ENCODE results near the gene ACSF3.

The ACSF3 gene

GRCh38 chr16:89192186-89192955 lies 98.7 kb downstream of the ACSF3 start:
- DNase-seq, result peak; percentile 77

GRCh38 chr16:89192956-89193575 lies 99.4 kb downstream of the ACSF3 start:
- DNase-seq, result peak; percentile 65

DNA sequence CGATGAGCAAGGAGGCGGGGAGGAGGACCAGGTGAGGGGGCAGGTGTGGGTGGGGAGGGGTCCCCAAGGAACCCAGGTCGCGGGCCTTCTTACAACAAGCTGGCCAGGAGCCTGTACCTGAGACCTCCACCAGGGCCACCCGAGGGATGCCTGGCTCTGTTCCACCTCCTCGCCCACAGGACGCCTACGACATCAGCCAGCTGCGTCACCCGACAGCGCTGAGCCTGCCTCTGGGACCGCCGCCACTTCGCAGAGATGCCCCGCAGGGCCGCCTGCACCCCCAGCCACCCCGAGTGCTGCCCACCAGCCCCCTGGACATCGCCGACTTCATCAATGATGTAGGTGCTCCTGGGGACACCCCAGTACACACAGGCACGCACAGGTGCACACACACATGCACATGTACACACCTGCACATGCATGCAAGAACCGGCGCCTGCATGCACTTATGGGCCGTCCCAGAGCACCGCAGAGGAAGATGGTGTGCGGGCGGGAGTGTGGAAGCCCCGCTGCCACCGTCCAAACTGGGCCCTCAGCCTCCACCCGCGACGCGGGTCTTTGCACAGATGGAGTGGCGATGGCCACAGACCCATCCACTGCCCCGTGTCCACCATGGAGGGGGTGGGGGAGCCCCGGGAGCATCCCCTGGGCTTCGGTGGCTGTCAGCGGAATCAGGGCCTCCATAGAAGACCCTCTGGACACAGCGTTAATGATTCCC lies 100.1 kb downstream of the ACSF3 start:
- DNase-seq, result no peak

GRCh38 chr16:89194340-89195311 lies 101.0 kb downstream of the ACSF3 start:
- DNase-seq, result no peak

DNA sequence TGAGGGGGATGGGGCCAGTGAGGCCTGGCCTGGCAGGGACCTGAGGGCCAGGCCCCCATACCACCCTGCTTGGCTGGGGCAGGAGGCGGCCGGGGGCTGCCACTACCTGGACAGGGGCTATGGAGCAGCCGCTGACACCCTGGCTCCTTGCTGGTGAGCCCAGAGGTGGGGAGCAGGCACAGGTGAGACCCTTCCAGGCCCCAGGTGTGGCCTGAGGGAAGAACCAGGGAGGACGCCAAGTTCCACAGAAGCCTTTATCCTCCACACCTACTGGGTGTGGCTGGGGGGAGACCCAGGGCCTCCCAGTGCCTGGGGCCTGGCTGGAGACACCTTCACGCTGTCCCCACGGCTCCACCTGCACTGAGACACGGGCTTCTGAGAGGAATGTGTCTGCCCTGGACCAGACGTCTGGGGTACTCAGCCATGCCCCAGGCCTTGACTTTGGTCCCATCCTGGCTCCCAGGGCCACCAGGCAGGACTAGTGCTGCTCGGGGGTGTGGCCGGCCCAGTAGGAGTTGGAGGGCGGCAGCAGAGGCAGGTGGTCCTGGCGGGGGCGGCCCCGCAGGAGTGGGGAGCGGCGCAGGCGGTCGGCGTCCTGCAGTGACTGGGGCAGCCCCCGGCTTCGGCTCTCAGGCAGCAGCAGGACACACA lies 102.0 kb downstream of the ACSF3 start:
- DNase-seq, result no peak

DNA sequence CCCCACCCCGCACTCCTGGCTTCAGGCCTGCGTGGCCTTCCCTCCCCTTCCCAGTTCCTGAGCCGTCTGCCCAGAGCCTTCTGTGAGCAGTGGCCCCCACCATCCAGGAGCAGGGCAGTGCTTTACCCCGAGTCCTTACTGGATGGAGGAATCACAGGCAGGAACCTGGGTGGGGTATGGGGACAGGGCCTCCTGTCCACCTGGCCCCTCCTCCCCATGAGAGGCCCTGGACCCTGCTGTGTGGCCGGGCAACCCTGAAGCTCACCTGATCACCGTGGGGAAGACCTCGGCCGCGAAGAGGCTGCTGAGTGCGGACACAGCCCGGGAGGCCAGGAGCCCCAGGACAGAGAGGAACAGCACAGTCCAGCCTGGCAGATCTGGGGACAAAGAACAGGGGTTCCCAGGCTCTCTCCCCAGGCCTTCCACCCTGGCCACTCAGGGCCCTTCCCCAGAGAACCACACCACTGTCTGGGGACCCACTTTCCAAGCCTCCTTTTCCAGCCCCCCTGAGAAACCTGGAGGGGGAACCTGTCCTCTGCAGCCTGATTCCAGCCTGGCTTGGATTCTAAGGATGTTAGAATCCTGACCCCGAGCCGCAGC lies 103.5 kb downstream of the ACSF3 start:
- no peak for DNase-seq

DNA sequence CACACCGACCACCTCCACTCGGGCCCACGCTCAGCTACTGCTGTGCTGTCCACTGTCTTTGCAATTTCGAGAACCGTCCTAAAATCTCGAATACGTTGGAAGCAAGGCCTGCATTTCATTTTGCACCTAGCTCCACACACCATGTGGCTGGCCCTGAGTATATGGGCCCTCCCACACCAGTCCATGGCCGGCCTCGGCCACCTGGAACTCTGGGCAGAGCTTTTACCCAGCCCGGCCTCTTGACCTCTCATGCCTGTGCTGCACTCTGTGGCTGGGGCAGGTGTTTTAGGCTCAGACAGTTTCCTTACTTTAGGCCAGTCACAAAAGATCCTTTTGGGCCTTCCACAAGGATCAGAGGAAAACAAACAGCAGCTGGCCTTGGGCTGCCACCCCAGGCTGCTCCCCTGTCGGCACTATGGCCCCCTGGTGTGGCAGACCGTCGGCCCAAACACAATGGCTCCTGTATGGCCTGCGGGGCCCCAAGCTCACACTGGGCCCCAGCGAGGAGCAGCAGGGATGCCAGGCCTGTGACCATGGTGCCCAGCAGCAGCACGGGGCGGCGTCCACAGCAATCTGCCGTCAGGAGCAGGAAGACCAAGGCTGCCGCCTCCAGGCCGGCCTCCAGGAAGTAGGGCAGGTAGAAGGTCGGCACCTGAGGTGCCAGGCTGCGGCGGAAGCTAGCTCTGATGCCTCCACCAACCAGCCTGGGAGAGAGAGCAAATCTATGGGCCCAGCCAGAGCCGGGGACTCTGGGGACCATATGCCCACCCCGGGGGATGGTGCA lies 104.2 kb downstream of the ACSF3 start:
- DNase-seq, result no peak

- DNase-seq, result no peak
These were observed 105.0 kb downstream of the ACSF3 start for GRCh38 chr16:89198417-89199240.

DNA sequence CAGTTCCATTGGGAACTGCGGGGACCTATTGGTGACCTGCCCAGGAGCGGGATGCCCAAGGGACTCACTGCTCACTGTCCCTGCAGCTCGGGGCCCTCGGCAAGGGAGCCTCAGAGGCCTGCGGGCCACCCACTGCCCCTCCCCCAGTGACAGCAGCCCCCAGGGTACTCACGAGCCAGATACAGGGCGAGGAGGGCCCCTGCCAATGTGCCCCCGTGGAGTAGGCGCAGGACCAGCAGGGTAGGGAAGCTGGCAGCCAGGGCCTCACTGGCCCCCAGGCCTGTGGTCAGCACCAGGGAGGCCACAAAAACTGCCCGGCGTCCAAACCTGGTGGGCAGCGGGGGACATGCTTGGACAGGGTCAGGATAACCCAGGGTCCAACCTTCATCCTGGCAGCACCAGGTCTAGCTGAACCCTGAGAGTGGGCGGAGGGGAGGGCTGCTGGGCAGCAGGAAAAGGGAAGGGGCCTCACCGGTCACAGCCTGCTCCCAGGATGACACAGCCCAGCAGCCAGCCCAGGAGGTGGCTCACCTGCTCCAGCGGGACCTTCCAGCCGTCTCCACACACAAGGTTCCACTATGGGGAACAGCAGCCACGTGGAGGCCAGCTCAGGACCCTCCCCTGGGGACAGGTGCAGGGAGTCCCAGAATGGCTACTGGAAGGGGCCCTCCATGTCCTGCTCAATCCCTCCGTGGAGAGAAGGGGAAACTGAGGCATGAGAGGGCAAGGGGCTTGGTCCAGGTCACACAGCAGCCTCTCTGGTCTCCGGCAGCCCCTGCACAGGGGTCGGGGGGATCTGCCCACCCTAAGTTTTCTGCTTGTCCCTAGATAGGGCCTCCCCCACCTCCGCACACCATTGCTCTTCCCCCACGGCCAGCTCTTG lies 105.8 kb downstream of the ACSF3 start:
- DNase-seq, result no peak

- no peak for DNase-seq
These were observed 106.6 kb downstream of the ACSF3 start, which contains the start of gene SLC22A31 for GRCh38 chr16:89200124-89200849. Gene SLC22A31, minus strand, starts transcription at chr16:89200537. Its CDS starts 36 bp downstream, at chr16:89200501.

- no peak for DNase-seq
These were observed 107.3 kb downstream of the ACSF3 start for GRCh38 chr16:89200850-89201411.

- peak; percentile 92 for DNase-seq
These were observed 108.1 kb downstream of the ACSF3 start for GRCh38 chr16:89201439-89202377.

GRCh38 chr16:89202422-89203215 lies 109.0 kb downstream of the ACSF3 start:
- DNase-seq, result no peak

Measured in hematopoietic multipotent progenitor cell treated with erythropoietin and hydrocortisone succinate and interleukin-3 and kit ligand, for 6 days (in vitro differentiated cells).